Mammary epithelial cell (primary cell): ENCODE data around the gene SLC4A8.

ENCODE experiments used
- EZH2 ChIP-seq: IDR thresholded peaks from 2 replicates; pipeline ENCODE4 v1.6.1; 2012; ENCODE audit warnings: low read length, inconsistent platforms, borderline replicate concordance
- TF ChIP-seq, protein P1 (sequence below), 2 donors: IDR thresholded peaks in 1 of 2; conservative IDR thresholded peaks in 1 of 2; 2 replicates each; pipeline ENCODE4 v1.5.1; 2011 to 2012; ENCODE audit warnings: inconsistent platforms in 2 of 2, low read length in 2 of 2, mild to moderate bottlenecking in 2 of 2, control low read depth in 1 of 2, low read depth in 1 of 2; ENCODE audit not compliant: insufficient read depth in 1 of 2; ENCODE audit errors: extremely low read depth in 1 of 2

GRCh38 chr12:51508285-51508684 is 83.7 kb downstream of the SLC4A8 start:
- TF ChIP-seq, protein P1, sequence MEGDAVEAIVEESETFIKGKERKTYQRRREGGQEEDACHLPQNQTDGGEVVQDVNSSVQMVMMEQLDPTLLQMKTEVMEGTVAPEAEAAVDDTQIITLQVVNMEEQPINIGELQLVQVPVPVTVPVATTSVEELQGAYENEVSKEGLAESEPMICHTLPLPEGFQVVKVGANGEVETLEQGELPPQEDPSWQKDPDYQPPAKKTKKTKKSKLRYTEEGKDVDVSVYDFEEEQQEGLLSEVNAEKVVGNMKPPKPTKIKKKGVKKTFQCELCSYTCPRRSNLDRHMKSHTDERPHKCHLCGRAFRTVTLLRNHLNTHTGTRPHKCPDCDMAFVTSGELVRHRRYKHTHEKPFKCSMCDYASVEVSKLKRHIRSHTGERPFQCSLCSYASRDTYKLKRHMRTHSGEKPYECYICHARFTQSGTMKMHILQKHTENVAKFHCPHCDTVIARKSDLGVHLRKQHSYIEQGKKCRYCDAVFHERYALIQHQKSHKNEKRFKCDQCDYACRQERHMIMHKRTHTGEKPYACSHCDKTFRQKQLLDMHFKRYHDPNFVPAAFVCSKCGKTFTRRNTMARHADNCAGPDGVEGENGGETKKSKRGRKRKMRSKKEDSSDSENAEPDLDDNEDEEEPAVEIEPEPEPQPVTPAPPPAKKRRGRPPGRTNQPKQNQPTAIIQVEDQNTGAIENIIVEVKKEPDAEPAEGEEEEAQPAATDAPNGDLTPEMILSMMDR (conservative IDR thresholded peaks at IDR 0.05 in 1 of 2, IDR thresholded peaks at IDR 0.05 in 1 of 2; ENCODE audit: extremely low read depth in 1 of 2, insufficient read depth in 1 of 2, low read depth in 1 of 2, low read length in 2 of 2), result no peak
- no peak for TF ChIP-seq EZH2
